Measurements from ENCODE around the gene FKBP7.
A peak's percentile ranks its signal among the peaks of the same experiment; 100 is the strongest.

DNA sequence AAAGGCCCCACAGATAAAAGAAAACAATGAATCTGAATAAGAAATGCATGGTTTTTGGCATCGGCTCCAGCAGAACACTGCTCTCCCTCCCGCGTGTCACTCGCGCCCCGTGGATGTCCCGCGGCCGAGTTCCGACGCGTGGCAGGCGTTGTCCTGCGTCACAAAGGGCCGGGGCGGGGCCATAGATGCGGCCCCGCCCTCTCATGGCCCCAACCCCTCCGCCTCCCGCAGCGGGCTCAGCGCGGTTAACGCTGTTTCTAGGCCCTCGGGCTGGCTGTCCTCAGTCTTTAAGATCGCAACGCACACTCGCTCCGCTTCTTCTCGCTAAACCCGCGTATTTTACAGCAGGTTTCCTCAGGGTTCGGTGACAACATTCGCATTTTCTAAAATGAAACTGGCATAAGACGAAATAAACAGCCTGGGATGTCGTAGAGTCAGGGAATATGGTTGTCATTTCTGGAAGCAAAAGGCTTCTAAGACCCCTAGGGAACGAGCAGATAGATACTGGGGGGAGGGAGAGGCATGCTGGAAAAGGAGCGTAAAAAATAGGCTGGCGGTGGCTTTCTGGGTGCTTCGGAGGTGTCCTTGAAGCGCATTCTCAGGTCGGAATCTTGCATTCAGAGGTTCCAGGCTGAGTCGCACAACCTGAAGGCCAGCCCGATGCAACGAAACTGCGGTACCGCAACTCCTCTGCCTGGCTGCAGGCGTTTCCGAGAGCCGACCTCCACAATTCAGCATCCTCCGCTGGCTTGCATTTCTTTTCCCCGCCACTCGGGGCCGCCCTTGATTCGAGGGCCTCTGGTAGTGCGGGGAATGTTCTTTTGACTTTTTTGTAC, at the start of gene FKBP7:
- TF ChIP-seq, protein P1, sequence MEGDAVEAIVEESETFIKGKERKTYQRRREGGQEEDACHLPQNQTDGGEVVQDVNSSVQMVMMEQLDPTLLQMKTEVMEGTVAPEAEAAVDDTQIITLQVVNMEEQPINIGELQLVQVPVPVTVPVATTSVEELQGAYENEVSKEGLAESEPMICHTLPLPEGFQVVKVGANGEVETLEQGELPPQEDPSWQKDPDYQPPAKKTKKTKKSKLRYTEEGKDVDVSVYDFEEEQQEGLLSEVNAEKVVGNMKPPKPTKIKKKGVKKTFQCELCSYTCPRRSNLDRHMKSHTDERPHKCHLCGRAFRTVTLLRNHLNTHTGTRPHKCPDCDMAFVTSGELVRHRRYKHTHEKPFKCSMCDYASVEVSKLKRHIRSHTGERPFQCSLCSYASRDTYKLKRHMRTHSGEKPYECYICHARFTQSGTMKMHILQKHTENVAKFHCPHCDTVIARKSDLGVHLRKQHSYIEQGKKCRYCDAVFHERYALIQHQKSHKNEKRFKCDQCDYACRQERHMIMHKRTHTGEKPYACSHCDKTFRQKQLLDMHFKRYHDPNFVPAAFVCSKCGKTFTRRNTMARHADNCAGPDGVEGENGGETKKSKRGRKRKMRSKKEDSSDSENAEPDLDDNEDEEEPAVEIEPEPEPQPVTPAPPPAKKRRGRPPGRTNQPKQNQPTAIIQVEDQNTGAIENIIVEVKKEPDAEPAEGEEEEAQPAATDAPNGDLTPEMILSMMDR (IDR thresholded peaks at IDR 0.05), result peak; percentile 29 to 83 (median 65)
- TF ChIP-seq POLR2AphosphoS5 (IDR thresholded peaks at IDR 0.05) (peak; percentile 85), POLR2A (IDR thresholded peaks at IDR 0.05) (peak; percentile 63 to 83), EP300 (IDR thresholded peaks at IDR 0.05) (no peak)
